Lung microvascular endothelial cell (primary cell): ENCODE data around the gene KIAA0753. TPM values are rescaled to one million over a fixed set of nuclear protein-coding genes. Genes with fewer than 3 reads are reported as not detected.

Source experiments
- DNase-seq, 2 donors: peaks; one replicate each; pipeline versions ENCODE4 v3.0.0 to v3.0.0-alpha.2; 2010; ENCODE audit warnings: low read depth in 2 of 2
- total RNA-seq: library from RNA; depleted of rRNA; stranded (reverse); fragments of >200 nt; gene quantifications from 2 replicates; pipeline ENCODE4 v1.2.1, GENCODE V29; 2014

KIAA0753 gene
- total RNA-seq, 1 donor from 2014 or later: 7.7 TPM

DNA sequence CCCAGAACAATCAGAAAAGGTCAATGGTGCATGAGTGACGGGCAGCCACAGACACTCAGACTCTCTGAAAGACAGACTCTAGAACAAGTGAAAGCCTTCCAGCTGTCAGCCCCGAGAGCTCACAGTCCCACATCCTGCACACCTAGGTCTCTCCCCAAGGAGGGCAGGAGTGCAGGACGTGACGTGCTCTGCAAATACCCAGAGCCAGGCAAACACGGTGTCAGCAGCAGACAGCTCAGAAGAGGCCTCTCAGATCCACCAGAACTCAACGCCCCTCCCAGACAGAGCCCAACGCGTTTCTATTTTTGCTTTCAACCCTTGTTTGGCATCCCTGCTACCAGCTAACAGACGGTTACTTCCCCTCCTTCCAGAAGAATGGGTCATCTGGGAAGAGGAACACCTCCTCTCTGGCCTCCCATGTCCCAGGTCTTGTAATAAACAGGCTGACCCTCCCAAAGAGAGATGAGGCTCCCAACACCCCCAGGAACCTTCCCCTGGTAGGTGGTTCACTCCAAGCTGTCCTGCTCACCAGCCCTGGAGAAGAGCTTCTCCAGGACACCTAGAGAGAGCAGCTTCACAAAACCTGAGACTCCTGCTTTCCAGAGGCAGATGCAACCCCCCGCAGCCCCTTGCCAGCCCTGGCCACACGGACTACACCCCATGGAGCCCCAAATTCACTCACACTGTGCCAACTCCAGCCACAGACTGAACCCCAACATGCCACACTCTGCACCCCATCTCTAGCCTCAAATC lies 91.8 kb downstream of the KIAA0753 start:
- no peak for DNase-seq

DNA sequence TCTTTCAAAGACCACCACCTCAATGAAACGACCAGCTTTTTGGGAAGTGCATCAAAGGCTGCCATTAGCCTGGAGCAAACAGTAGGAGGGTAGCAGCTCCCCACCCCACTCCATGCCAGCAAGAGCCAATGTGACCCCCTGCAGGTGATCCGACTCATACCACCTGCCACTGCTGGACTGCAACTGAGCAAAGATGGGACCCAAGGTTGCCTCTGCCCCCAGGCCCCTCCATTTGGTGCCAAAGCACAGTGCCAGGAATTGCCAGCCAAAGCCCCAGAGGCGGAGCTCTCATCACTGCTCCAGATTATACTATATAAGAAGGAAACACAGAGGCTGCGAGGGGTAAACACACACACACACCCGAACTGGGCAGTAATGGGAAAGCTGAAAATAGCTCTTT lies 92.5 kb downstream of the KIAA0753 start:
- DNase-seq: no peak

DNA sequence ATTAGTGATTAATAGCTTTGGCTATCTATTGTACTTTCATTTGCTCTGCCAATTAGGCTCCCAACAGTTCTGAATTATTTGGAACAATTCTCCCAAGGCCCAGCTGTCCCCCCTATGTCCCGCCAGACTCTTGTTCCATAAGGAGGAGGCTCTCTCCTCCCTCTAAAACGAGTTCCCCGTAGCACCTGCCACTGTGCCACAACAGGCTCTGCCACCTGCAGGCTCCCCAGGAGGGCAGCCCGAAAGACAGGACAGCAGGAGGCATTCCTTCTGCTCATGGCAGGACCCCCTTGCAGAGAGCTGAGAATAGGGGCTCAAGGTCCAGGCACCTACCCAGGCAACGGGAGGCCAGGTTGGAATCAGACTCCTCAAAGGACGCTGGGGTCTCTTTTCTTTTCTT lies 93.2 kb downstream of the KIAA0753 start:
- no peak for DNase-seq

DNA sequence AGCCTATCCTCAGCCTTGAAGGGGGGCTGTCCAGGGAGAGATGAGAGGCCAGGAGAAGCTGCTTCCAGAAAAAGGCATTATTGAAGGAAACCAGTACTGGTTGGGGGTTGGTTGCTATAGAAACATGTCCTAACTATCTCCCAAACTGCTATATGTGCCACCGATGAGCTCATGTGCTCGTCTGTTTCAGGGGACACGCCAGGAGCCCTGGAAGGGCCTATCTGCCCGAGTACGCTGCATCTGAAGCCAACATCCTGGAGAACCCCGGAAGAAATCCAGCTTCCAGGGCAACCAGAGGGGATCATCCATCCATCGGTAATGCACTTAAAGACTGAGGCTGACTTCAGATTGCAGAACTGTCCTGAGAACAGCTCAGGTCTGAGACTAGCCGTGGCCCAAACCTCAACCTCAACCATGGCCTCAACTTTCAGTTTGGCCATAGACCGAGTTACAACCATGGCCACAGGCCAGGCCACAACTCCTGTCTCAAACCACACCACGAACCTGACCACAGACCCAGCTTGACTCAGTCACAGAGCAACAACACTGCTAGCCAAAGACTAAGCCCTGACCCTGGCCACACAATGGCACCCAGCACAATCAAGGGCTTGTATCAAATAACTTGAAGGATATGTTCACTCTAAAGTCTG lies 94.3 kb downstream of the KIAA0753 start:
- DNase-seq: no peak

DNA sequence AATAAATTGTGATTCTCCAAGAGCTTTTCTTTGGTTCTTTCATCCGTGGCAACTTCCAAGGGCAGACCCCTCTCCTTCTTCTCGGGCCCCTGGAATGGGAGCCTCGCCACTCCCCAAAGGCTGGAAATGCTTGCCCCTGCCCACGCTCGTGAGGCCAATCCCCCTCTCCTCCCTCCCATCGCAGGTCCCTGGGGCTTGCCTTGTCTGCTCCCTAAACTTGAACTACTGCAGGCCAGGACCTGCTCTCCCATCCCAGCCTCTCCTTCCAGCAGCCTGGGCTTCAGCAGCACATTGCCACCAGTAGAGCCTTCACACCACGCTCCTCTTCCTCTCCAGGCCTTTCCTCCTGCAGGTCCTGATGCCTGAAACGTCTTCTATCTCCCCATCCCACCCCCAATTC lies 95.2 kb downstream of the KIAA0753 start:
- DNase-seq: no peak

DNA sequence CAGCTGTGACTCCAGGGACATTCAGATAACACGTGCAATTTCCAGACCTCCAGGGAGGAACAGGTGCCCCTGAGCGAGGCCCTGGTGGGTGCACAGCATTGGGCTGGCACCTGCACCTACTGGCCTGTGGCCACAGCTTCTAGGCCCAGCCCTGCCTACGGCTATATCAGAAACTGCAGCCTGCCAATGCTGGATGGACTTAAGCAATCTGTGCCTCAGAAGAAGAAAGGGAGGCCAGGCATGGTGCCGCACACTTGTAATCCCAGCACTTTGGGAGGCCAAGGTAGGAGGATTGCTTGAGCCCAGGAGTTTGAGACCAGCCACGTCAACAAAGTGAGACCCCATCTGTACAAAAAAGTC lies 96.5 kb downstream of the KIAA0753 start:
- no peak for DNase-seq

DNA sequence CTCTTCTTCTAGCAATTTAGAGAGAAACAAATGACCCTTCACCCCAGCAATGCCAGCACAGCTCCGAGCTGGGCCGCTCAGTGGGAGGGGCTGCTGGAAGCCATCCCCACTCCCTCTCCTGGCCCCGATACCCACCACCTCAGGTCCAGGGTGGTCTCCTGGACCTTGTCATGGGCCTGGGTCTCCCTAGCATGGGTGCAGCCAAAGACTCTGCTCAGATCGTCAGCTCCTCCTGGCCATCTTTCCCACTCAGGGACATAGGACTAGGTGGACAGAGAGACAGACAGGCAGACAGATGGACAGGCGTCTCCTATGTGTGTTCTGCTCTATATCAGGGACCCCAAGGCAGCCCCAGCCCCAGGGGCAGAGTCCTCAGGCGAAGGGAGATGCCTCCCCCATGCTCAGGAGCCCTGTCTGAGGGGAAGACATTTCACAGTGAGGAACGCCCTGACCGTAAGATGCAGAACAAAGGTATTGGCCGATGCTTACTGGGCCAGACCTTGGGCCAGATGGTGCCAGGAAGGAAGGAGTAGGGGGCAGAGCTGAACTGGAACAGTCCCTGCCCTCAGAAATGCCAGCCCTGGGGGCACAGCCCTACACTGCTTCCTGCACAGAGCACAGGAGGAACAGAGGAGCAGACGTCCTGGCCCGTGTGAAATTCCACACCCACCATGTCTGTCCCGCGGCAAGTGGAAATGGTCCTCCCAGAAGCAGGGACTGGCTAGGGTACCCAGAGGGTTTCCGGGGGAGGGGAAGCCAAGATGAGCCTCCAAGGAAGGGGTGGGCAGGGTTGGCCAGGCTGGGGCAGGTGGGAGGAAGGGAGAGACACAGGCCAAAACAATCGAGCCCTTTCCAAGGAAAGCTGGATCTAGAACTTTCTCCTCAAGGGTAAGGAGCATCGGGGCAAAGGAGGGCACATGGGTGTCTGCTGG lies 97.2 kb downstream of the KIAA0753 start:
- no peak for DNase-seq

DNA sequence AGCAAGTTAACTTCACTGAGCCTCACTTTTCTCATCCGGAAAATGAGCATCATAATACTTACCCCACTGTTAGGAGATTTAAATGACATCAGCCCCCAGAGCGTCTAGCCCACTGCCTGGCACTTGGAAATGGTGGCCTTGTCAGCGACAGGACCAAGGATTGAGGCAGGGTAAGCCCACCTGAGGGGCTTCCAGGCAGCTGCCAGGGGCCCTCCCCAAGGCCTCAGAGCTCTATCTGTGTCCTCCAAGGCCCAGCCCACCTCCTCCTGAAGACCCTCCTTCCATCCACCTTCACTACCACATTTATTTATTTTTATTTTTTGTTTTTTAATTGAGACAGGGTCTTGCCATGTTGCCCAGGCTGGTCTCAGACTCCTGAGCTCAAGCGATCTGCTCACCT lies 97.9 kb downstream of the KIAA0753 start:
- no peak for DNase-seq

DNA sequence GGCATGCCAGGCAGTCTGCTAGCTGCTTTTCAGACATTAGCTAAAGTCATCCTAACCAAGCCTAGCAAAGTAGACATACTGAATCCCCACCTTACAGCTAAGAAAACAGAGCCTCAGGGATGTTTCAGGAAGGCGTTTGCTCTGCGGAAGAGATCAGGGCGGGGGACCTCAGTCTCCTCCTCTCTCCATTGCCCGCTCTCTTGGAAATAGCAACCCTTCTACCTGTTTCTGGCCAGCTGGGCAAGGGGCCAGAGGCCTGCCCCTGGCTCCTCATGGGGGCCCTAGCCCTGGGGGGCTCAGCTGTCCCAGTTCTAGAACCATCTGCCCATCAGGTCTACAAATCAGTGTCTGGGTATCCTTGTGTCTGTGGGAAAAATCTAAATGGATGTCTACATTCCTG lies 98.6 kb downstream of the KIAA0753 start:
- no peak for DNase-seq

DNA sequence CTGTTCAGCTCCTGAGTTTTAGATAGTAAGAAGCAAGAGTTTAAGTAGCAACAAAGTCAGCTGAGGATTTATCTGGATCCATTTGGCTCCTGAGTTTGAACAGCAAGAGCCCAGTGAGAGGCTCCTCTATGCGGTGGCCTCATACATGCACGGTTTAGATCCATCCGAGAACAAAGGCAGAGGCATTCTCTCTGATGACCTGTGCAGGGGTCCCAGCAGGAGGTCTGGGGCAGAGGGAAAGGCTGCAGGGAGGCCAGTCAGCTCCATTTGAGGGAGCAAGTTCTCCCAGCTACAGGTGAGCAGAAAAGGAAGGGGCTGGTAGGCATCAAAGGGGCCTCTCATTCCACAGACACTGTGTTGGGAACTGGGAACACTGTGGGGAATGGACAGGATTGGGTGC lies 100.6 kb downstream of the KIAA0753 start:
- DNase-seq: no peak

DNA sequence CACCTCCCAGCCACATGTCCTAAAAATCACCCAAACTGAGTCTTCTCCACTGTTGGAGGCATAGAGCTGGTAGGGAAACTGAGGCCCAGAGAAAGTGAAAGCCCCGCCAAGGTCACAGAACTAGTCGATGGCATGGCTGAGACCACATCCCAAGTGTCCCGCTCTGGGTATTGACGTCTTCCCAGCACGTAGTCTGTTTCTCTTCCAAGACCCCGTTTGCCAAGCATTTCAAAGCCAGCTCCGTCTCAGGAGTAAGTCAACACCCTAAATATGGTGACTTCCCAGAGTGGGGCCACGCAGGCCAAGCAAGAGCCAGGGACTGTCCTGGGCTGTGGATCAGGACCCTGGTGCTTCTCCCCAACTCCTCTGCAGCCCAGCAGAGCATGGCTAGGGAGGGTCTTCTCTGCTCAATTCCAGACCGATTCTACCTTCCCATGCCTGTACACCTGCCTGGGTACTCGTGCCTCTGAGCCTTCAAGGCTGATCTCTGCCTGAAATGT lies 103.9 kb downstream of the KIAA0753 start:
- no peak for DNase-seq

DNA sequence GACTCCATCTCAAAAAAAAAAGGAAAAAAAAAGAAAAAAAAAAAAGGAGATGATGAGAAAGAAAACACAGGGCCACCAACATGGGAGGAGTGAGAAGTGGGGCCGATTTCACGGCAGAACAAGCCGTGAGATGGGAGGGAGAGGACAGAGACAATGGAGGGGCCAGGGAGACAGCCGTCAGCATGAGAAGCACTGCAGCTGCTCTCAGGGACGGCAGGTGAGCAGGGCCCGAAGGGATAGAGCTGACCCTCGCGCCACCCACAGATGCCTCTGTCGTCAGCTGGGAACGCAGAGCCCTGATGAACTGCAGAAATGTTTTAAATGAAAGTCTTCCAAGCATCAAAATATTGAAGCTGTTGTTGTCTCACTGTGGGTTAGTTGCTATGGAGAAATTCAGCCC lies 104.5 kb downstream of the KIAA0753 start:
- no peak for DNase-seq

DNA sequence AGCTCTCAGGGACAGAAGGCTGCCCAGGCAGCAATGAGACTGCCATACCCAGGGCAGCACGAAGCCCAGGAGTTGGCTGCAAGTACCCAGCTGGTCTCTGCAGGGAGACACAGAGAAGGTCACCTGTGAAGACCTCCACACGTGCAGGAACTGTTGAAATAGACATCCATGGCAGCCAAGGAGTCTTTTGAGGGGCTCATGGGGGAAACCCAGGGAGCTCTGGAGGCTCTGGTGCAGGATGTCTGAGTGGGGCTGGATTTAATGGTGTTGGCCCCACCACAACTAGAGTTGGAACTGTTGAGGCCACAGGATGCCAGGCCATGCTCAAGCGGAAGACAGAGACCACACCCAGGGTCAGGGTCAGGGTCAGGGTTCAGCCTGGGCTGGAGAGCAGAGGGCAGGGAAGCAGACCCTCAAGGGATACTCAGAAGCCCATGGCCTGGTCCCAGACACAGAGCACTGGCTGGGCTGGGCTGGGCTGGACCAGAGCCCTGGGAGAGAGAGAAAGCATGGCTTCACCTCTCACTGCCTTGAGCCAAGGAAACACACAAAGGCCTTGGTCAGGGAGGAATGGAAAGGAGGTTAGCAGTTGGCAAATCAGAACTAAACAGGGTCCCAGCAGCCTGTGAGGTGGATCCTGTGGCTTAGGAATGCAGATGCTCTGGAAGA lies 105.5 kb downstream of the KIAA0753 start:
- DNase-seq: no peak

DNA sequence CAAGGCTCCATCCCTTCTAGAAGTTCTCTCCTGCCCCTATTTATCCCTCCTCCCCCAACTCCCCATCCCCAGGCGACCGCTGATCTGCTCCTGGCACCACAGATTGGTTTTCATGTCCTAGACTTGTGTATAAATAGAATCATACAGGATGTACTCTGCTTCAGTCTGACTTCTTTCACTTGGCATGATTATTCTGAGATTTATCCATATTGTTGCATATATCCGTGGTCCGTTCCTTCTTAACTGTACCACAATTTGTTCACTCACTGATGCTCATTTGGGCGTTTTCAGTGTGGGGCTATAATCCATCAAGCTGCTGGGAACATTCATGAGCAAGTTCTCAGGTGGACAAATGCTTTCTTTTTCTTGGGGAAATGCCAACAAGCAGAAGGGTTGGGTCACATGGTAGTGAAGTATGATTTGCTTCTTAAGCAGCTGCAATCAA lies 108.0 kb downstream of the KIAA0753 start:
- no peak for DNase-seq

DNA sequence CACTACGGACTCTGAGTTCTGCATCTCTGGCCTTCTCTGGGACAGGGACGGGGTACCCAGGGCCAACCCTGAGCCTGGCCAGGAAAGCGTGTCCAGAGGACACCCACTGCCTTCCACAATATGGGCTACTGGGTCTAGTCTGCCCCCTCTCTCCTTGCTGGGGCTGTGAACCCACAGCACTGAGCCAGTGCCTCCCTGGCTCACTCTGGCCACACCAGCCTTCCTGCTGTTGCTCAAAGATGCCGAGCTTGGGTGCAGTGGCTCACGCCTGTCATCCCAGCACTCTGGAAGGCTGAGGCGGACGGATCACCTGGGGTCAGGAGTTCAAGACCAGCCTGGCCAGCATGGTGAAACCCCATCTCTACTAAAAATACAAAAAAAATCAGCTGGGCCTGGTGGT lies 108.9 kb downstream of the KIAA0753 start:
- DNase-seq: no peak

DNA sequence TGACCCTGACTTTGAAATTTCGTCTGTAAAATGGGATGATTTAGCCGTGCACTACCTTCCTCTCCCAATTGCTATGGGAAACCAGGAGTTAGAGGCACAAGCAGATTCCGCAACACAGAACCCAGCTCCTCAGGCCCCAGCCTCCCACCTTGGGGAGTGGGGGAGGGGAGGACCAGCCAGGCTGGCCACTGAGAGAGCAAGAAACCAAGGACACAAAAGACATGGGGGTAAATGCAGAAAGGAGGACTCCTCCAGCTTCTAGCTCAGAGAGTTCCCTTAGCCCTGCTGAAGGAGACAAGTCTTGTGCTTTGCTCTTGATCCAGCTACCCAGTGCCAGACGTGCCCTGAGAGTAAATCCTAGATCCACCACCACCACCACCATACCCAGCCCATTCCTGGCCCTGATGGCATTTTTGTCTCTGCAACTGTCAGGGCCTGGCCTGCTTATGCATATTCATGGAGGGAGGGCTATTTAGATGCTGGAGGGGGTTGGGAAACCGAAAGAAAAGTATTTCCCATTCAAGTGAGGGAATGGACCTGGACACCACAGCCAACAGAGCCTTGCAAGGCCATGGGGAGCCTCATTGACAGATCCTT lies 110.1 kb downstream of the KIAA0753 start:
- DNase-seq: no peak

DNA sequence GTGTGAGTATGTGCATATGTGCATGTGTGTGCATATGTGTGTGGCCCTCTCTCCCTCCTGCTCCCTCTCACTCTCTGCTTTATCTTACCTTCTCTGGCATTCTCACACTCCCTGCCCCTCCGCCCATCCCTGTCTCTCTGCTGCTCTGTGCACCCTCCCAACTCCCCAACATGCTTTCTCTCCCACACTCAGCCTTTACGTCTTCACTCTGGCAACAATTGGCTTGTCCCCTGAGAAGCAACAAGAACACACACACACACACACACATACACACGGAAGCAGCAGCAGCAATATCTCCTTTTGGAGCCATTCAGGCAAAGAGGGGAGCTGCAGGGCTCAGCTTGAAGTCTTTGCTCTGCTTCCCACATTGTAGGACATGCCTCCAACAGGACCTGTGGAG lies 112.0 kb downstream of the KIAA0753 start:
- DNase-seq: no peak
